Activated naive CD8-positive, alpha-beta T cell treated with anti-CD3 and anti-CD28 coated beads, Interleukin-2, amount 10 ng/mL, durations not matched to agents 7 days and 5 days (primary cell): Measurements from ENCODE around the gene MYO1H. TPM values are rescaled to one million over a fixed set of nuclear protein-coding genes. Genes with fewer than 3 reads are reported as not detected.

Experiments
- ATAC-seq: fragments of 150-1000 bp; cut with Tn5 transposase; one replicate; pipeline ENCODE4 v1.10.0; 2021; ENCODE audit warnings: low read depth, moderate library complexity
- POLR2A ChIA-PET: fragments of 350-600 bp; sonication (Branson Sonifier 250); formaldehyde crosslinking; loops from one replicate; lab custom pipeline; 2021; ENCODE audit warnings: antibody characterized with exemption; lab: Charles Lee
- DNase-seq: peaks from one replicate; pipeline ENCODE4 v3.0.0; 2021
- H3K27ac Mint-ChIP-seq: one replicate; pipeline ENCODE4 v1.8.0; 2022; ENCODE audit warnings: mild to moderate bottlenecking, mixed read lengths
- H3K27me3 Mint-ChIP-seq: one replicate; pipeline ENCODE4 v1.8.0; 2022; ENCODE audit warnings: mild to moderate bottlenecking, moderate library complexity, mixed read lengths
- H3K36me3 Mint-ChIP-seq: one replicate; pipeline ENCODE4 v1.8.0; 2021; ENCODE audit warnings: mild to moderate bottlenecking, mixed read lengths
- H3K4me1 Mint-ChIP-seq: one replicate; pipeline ENCODE4 v1.8.0; 2021; ENCODE audit warnings: mixed read lengths
- H3K4me3 Mint-ChIP-seq: one replicate; pipeline ENCODE4 v1.8.0; 2022; ENCODE audit warnings: mild to moderate bottlenecking, moderate library complexity, mixed read lengths
- H3K9me3 Mint-ChIP-seq: one replicate; pipeline ENCODE4 v1.8.0; 2021; ENCODE audit warnings: mixed read lengths
- total RNA-seq, 2 experiments: library from RNA; stranded (reverse); gene quantifications; one replicate each; pipeline ENCODE4 v1.2.3, GENCODE V29; 2021

The MYO1H gene
- total RNA-seq, 2 experiments from 2014 or later: not detected

DNA sequence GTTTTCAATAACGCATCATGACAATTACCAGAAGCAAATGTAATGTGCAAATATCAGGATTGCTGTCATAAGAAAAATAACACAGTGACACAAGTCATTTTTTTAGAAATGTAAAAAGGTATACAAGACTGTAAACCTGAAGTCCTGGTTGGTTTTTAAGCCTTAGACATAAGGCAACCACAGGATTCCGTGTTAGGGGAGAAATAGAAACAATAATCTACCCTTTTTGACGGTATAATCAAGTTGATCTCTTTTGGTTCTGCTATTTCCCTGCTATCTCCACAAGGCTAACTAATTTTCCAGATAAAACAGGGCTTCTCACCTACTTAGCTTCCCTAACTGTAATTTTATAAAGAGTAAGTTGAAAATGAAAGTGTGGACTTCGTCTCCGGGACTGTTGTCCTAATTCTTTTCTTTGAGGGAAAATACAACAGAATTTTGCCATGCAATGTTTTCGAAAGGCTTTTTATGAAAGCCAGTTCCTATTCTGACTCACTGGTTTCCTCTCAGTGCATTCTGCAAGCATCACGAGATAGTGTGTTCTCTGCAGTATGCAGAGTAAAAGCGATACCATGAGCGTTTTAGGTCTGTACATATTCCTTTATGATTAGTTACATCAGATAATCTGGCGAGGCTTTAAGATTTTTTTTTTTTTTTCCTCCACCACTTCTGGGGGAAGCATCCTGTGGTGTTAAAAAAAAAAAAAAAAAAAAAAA lies 10.6 kb downstream of the MYO1H start:
- POLR2A ChIA-PET: no interaction called here
- DNase-seq: no peak
- ATAC-seq: no peak
- Mint-ChIP-seq H3K36me3 (no peaks in the 10 kb centered on the region), H3K9me3 (no peaks in the 10 kb centered on the region), H3K27ac (no peak overlapping the region), H3K27me3 (peaks cover 42% of the 10 kb centered on the region), H3K4me1 (no peaks in the 10 kb centered on the region), H3K4me3 (peak overlapping the region; percentile 28)

DNA sequence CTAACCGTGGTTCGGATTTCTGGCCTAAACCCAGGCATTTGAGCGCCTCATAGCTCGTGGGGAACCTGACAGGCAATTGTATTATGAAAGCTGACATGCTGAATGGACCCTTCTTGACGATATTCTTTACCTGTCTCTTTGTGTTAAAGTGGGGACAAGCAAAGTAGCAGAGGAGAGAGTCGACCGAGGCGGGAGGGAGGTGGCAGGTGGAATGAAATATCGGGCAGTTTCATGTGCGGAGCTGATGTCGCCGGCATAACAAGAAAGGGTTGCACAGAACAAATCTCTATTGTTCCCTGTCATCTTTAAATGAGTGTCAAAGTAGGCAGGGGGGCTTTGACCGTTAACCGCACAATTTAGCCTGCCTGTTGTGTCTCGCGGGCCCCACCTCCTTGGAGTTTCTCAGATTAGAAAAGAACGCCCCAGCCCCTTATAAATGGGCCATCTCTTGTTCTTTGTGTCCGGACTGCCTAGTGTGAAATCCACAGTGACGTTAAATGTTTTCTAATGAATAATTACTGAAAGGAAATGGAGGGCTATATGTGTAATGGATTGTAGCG lies 11.5 kb downstream of the MYO1H start:
- H3K36me3 Mint-ChIP-seq: no peaks in the 10 kb centered on the region
- no peak overlapping the region for H3K27ac Mint-ChIP-seq
- ATAC-seq (no peak), DNase-seq (no peak)
- no peaks in the 10 kb centered on the region for H3K4me1 Mint-ChIP-seq
- no peaks in the 10 kb centered on the region for H3K9me3 Mint-ChIP-seq
- peaks cover 42% of the 10 kb centered on the region for H3K27me3 Mint-ChIP-seq
- POLR2A ChIA-PET: no interaction called here
- no peak overlapping the region for H3K4me3 Mint-ChIP-seq

GRCh38 chr12:109369831-109370230 lies 22.1 kb downstream of the MYO1H start:
- H3K9me3 Mint-ChIP-seq: no peaks in the 10 kb centered on the region
- POLR2A ChIA-PET: no interaction called here

DNA sequence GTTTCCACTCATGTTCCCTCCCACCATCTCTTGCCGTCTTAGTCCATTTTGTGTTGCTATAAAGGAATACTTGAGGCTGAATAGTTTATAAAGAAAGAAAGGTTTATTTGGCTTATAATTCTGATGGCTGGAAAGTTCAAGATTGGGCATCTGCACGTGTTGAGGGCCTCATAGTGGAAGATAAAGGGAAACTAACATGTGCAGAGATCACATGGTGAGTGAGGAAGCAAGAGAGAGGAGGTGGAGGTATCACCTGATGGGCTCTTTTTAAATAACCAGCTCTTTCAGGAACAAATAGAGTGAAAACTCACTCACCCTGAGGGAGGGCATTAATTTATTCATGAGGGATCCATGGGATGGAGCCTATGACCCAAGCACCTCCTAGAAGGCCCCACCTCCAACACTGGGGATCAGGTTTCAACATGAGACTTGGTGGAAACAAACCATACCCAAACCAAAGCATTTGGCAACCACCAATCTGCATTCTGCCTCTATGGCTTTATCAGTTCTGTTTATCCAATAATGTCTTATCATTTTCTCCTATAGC lies 29.5 kb downstream of the MYO1H start:
- ATAC-seq: no peak
- H3K27ac Mint-ChIP-seq: no peak overlapping the region
- POLR2A ChIA-PET: no interaction called here
- no peaks in the 10 kb centered on the region for H3K9me3 Mint-ChIP-seq
- H3K4me3 Mint-ChIP-seq: no peak overlapping the region
- H3K27me3 Mint-ChIP-seq: peaks cover 36% of the 10 kb centered on the region
- no peak for DNase-seq
- peaks cover 2% of the 10 kb centered on the region for H3K4me1 Mint-ChIP-seq
- H3K36me3 Mint-ChIP-seq: no peaks in the 10 kb centered on the region

More at GRCh38 chr12:109369831-109370230, 22.1 kb downstream of the MYO1H start:
- no peaks in the 10 kb centered on the region for H3K36me3 Mint-ChIP-seq
- no peak overlapping the region for H3K27ac Mint-ChIP-seq
- H3K27me3 Mint-ChIP-seq: peaks cover 24% of the 10 kb centered on the region
- H3K4me3 Mint-ChIP-seq: no peak overlapping the region
- DNase-seq: no peak
- ATAC-seq: no peak
- H3K4me1 Mint-ChIP-seq: no peaks in the 10 kb centered on the region

DNA sequence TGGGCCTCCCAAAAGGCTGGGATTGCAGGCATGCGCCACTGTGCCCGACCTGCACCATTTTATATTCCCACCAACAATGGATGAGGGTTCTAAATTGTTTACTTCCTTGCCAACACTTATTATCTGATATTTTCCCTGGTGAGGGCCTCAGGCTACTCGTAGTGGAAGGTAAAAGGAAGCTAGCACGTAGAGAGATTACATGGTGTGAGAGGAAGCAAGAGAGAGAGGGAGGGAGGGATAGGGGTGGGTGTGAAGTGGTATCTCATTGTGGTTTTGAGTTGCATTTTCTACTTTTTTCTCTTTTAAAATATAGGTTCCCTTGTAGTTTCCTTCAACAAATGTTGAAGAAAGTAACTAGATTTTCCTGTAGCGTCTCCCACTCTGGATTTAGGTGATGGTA lies 30.9 kb downstream of the MYO1H start:
- no peak overlapping the region for H3K4me3 Mint-ChIP-seq
- H3K9me3 Mint-ChIP-seq: no peaks in the 10 kb centered on the region
- no peak overlapping the region for H3K27ac Mint-ChIP-seq
- no peaks in the 10 kb centered on the region for H3K36me3 Mint-ChIP-seq
- H3K4me1 Mint-ChIP-seq: peaks cover 2% of the 10 kb centered on the region
- DNase-seq (no peak), ATAC-seq (no peak)
- POLR2A ChIA-PET: no interaction called here
- H3K27me3 Mint-ChIP-seq: peaks cover 33% of the 10 kb centered on the region

- ATAC-seq: no peak
- POLR2A ChIA-PET: no interaction called here
- Mint-ChIP-seq H3K4me1 (peaks cover 2% of the 10 kb centered on the region), H3K4me3 (no peak overlapping the region), H3K9me3 (no peaks in the 10 kb centered on the region), H3K27me3 (peaks cover 26% of the 10 kb centered on the region), H3K27ac (no peak overlapping the region), H3K36me3 (no peaks in the 10 kb centered on the region)
- no peak for DNase-seq
Observed at GRCh38 chr12:109382031-109382430, 34.3 kb downstream of the MYO1H start.

DNA sequence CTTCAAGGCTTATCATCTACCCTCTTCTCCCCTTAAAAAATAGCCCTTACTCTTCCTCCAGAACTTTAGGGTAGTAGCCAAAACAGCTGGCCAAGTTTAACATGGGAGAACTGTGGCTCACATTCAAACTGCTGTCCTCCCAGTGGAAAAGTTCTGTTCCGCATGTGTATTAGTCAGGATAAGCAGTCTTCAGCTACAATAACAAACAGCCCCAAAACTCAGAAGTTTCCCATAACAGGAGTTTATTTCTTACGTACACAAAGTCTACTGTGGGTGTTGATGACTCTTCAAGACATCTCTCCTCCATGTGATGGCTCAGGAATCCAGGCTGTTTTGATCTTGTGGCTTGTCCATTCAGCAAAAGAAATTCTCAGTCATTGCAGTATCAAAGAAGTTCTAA lies 35.5 kb downstream of the MYO1H start:
- Mint-ChIP-seq H3K4me3 (no peak overlapping the region), H3K36me3 (no peaks in the 10 kb centered on the region), H3K9me3 (no peaks in the 10 kb centered on the region), H3K27ac (no peak overlapping the region), H3K27me3 (peaks cover 20% of the 10 kb centered on the region), H3K4me1 (peaks cover 2% of the 10 kb centered on the region)
- POLR2A ChIA-PET: no interaction called here
- no peak for ATAC-seq
- no peak for DNase-seq

GRCh38 chr12:109385339-109386058 lies 37.8 kb downstream of the MYO1H start:
- POLR2A ChIA-PET: no interaction called here
- ATAC-seq (no peak), DNase-seq (no peak)
- no peaks in the 10 kb centered on the region for H3K36me3 Mint-ChIP-seq
- peaks cover 24% of the 10 kb centered on the region for H3K27me3 Mint-ChIP-seq
- no peak overlapping the region for H3K27ac Mint-ChIP-seq
- no peak overlapping the region for H3K4me3 Mint-ChIP-seq
- H3K9me3 Mint-ChIP-seq: no peaks in the 10 kb centered on the region
- no peaks in the 10 kb centered on the region for H3K4me1 Mint-ChIP-seq

DNA sequence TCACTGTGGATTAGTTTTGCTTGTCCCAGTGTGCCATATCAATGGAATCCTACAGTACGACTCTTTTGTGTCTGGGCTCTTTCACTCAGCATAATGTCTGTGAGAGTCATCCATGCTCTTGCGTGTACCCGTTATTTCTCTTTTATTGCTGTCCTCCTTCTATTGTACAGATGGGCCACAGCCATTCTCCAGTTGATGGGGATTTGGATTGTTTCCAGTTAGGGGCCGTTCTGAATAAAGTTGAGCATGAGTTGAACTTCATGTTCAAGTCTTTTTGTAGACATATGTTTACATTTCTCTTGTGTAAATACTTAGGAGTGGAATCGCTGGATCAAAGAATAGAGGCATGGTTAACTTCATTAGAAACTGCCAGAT lies 38.3 kb downstream of the MYO1H start:
- ATAC-seq: no peak
- POLR2A ChIA-PET: no interaction called here

GRCh38 chr12:109387425-109388166 lies 39.9 kb downstream of the MYO1H start:
- no peaks in the 10 kb centered on the region for H3K4me1 Mint-ChIP-seq
- POLR2A ChIA-PET: no interaction called here
- H3K36me3 Mint-ChIP-seq: no peaks in the 10 kb centered on the region
- H3K27me3 Mint-ChIP-seq: peaks cover 26% of the 10 kb centered on the region
- H3K4me3 Mint-ChIP-seq: no peak overlapping the region
- H3K9me3 Mint-ChIP-seq: no peaks in the 10 kb centered on the region
- no peak for DNase-seq
- no peak overlapping the region for H3K27ac Mint-ChIP-seq
- ATAC-seq: no peak

More for the DNA sequence above, 38.3 kb downstream of the MYO1H start:
- Mint-ChIP-seq H3K4me3 (no peak overlapping the region), H3K9me3 (no peaks in the 10 kb centered on the region), H3K27me3 (peaks cover 24% of the 10 kb centered on the region), H3K4me1 (no peaks in the 10 kb centered on the region), H3K36me3 (no peaks in the 10 kb centered on the region), H3K27ac (no peak overlapping the region)
- DNase-seq: no peak

DNA sequence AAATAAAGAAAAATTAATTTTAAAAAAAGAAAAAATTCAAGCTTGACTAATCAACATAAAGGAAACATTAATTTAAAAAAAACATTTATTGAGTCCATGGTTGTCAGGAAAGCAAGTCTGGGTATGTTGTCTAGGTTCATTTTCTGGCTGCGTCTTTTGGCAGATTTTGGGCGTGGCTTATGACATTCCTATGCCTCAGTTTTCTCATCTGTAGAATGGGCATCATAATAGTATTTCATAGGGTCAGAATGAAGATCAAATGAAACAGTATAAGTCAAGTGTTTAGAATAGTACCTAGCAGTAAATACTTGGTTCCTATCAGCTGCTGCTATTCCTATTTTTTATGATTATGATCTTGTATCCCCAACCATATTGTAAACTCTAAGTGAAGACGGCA lies 40.5 kb downstream of the MYO1H start:
- peaks cover 25% of the 10 kb centered on the region for H3K27me3 Mint-ChIP-seq

DNA sequence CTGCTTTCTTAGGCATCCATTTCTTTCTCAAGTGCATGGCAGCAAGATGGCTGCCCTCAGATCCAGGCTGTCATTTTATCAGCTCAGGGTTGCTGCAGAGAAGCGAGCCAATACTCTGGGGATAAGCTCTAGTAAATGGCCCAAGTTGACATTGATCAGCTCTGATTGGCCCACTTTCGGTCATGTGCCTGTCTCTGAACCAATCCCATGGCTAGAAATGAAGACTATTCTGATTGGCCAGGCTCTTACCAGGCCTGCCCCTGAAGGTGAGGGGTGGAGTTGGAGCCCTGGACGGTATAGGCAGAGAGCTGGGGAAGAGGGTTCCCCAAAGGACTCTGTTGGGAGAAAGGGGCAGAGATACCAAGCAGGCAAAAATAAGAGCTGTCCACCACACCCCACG lies 41.4 kb downstream of the MYO1H start:
- POLR2A ChIA-PET: no interaction called here
- Mint-ChIP-seq H3K27me3 (peaks cover 20% of the 10 kb centered on the region), H3K27ac (no peak overlapping the region), H3K4me3 (no peak overlapping the region), H3K9me3 (no peaks in the 10 kb centered on the region), H3K4me1 (no peaks in the 10 kb centered on the region), H3K36me3 (no peaks in the 10 kb centered on the region)
- ATAC-seq (no peak), DNase-seq (no peak)

More for the DNA sequence above, 40.5 kb downstream of the MYO1H start:
- no peak overlapping the region for H3K27ac Mint-ChIP-seq
- H3K4me3 Mint-ChIP-seq: no peak overlapping the region
- H3K4me1 Mint-ChIP-seq: no peaks in the 10 kb centered on the region
- H3K9me3 Mint-ChIP-seq: no peaks in the 10 kb centered on the region
- ATAC-seq: no peak
- no peaks in the 10 kb centered on the region for H3K36me3 Mint-ChIP-seq
- DNase-seq: no peak
- POLR2A ChIA-PET: no interaction called here
